ENCODE results near the gene MID2. TPM values are rescaled to one million over a fixed set of nuclear protein-coding genes. Genes with fewer than 3 reads are reported as not detected.
"Not testable (repeated sequence)": the region's sequence is repeated elsewhere in the genome, so short reads cannot be mapped to it uniquely, and the experiment has no call there.

The MID2 gene
- total and polyA plus RNA-seq, 2 donors: 1.4 to 2.0 TPM

- Histone ChIP-seq H3K27me3 (ENCODE audit: control insufficient read depth in 2 of 2, insufficient read depth in 1 of 2, low read length in 1 of 2) (no peaks in the 10 kb centered on the region), H3K9me3 (ENCODE audit: control insufficient read depth in 2 of 2, insufficient read depth in 1 of 2, low read length in 1 of 2) (no peaks in the 10 kb centered on the region), H3K4me1 (ENCODE audit: control insufficient read depth in 2 of 2, insufficient read depth in 2 of 2, low read length in 2 of 2) (no peaks in the 10 kb centered on the region), H3K4me3 (ENCODE audit: low read length in 2 of 2) (no peak overlapping the region), H3K36me3 (ENCODE audit: control insufficient read depth in 2 of 2, insufficient read depth in 2 of 2, low read length in 1 of 2) (no peaks in the 10 kb centered on the region), H3K27ac (ENCODE audit: low read depth in 1 of 2, low read length in 1 of 2) (no peak overlapping the region)
- 92% methylated on average over 3 of the region's 3 CpGs for WGBS
- no peak for DNase-seq (ENCODE audit: low read depth in 6 of 9, low spot score in 9 of 9)
Measured at GRCh38 chrX:107905366-107905765, 79.7 kb downstream of the MID2 start.

GRCh38 chrX:107924136-107924746, 98.6 kb downstream of the MID2 start:
- Histone ChIP-seq H3K9me3 (ENCODE audit: control insufficient read depth in 2 of 2, insufficient read depth in 1 of 2, low read length in 1 of 2) (no peaks in the 10 kb centered on the region), H3K27me3 (ENCODE audit: control insufficient read depth in 2 of 2, insufficient read depth in 1 of 2, low read length in 1 of 2) (no peaks in the 10 kb centered on the region), H3K4me1 (ENCODE audit: control insufficient read depth in 2 of 2, insufficient read depth in 2 of 2, low read length in 2 of 2) (no peaks in the 10 kb centered on the region), H3K4me3 (ENCODE audit: low read length in 2 of 2) (no peak overlapping the region), H3K27ac (ENCODE audit: low read depth in 1 of 2, low read length in 1 of 2) (no peak overlapping the region), H3K36me3 (ENCODE audit: control insufficient read depth in 2 of 2, insufficient read depth in 2 of 2, low read length in 1 of 2) (no peaks in the 10 kb centered on the region)
- 99% methylated on average over 7 of the region's 7 CpGs for WGBS
- DNase-seq (ENCODE audit: low read depth in 6 of 9, low spot score in 9 of 9): no peak

GRCh38 chrX:107934262-107934661, 108.6 kb downstream of the MID2 start:
- Histone ChIP-seq H3K4me1 (ENCODE audit: control insufficient read depth in 2 of 2, insufficient read depth in 2 of 2, low read length in 2 of 2) (no peaks in the 10 kb centered on the region), H3K9me3 (ENCODE audit: control insufficient read depth in 2 of 2, insufficient read depth in 1 of 2, low read length in 1 of 2) (peaks cover 0 to 3% of the 10 kb centered on the region in 2 donors), H3K36me3 (ENCODE audit: control insufficient read depth in 2 of 2, insufficient read depth in 2 of 2, low read length in 1 of 2) (no peaks in the 10 kb centered on the region), H3K27ac (ENCODE audit: low read depth in 1 of 2, low read length in 1 of 2) (no peak overlapping the region), H3K4me3 (ENCODE audit: low read length in 2 of 2) (no peak overlapping the region), H3K27me3 (ENCODE audit: control insufficient read depth in 2 of 2, insufficient read depth in 1 of 2, low read length in 1 of 2) (peaks cover 0 to 10% of the 10 kb centered on the region in 2 donors)
- no peak for DNase-seq (ENCODE audit: low read depth in 6 of 9, low spot score in 9 of 9)
- WGBS: 95% methylated on average over 1 of the region's 1 CpG

- H3K36me3 ChIP-seq (ENCODE audit: control insufficient read depth in 2 of 2, insufficient read depth in 2 of 2, low read length in 1 of 2): no peaks in the 10 kb centered on the region
- H3K4me3 ChIP-seq (ENCODE audit: low read length in 2 of 2): no peak overlapping the region
- no peak overlapping the region for H3K27ac ChIP-seq (ENCODE audit: low read depth in 1 of 2, low read length in 1 of 2)
- H3K4me1 ChIP-seq (ENCODE audit: control insufficient read depth in 2 of 2, insufficient read depth in 2 of 2, low read length in 2 of 2): no peaks in the 10 kb centered on the region
- H3K27me3 ChIP-seq (ENCODE audit: control insufficient read depth in 2 of 2, insufficient read depth in 1 of 2, low read length in 1 of 2): peaks cover 0 to 10% of the 10 kb centered on the region in 2 donors
- WGBS: 80% methylated on average over 7 of the region's 7 CpGs
- peaks cover 0 to 3% of the 10 kb centered on the region in 2 donors for H3K9me3 ChIP-seq (ENCODE audit: control insufficient read depth in 2 of 2, insufficient read depth in 1 of 2, low read length in 1 of 2)
- DNase-seq (ENCODE audit: low read depth in 6 of 9, low spot score in 9 of 9): no peak
Measured at GRCh38 chrX:107935200-107935599, 109.5 kb downstream of the MID2 start.

GRCh38 chrX:107935664-107936433, 110.2 kb downstream of the MID2 start:
- WGBS: 18% methylated on average over 48 of the region's 48 CpGs
- no peak for DNase-seq (ENCODE audit: low read depth in 6 of 9, low spot score in 9 of 9)
- Histone ChIP-seq H3K27ac (ENCODE audit: low read depth in 1 of 2, low read length in 1 of 2) (no peak overlapping the region), H3K36me3 (ENCODE audit: control insufficient read depth in 2 of 2, insufficient read depth in 2 of 2, low read length in 1 of 2) (no peaks in the 10 kb centered on the region), H3K9me3 (ENCODE audit: control insufficient read depth in 2 of 2, insufficient read depth in 1 of 2, low read length in 1 of 2) (peaks cover 0 to 3% of the 10 kb centered on the region in 2 donors), H3K27me3 (ENCODE audit: control insufficient read depth in 2 of 2, insufficient read depth in 1 of 2, low read length in 1 of 2) (peaks cover 0 to 10% of the 10 kb centered on the region in 2 donors), H3K4me3 (ENCODE audit: low read length in 2 of 2) (no peak overlapping the region), H3K4me1 (ENCODE audit: control insufficient read depth in 2 of 2, insufficient read depth in 2 of 2, low read length in 2 of 2) (no peaks in the 10 kb centered on the region)

- no peaks in the 10 kb centered on the region for H3K4me1 ChIP-seq (ENCODE audit: control insufficient read depth in 2 of 2, insufficient read depth in 2 of 2, low read length in 2 of 2)
- peaks cover 0 to 10% of the 10 kb centered on the region in 2 donors for H3K27me3 ChIP-seq (ENCODE audit: control insufficient read depth in 2 of 2, insufficient read depth in 1 of 2, low read length in 1 of 2)
- H3K36me3 ChIP-seq (ENCODE audit: control insufficient read depth in 2 of 2, insufficient read depth in 2 of 2, low read length in 1 of 2): no peaks in the 10 kb centered on the region
- H3K9me3 ChIP-seq (ENCODE audit: control insufficient read depth in 2 of 2, insufficient read depth in 1 of 2, low read length in 1 of 2): peaks cover 0 to 3% of the 10 kb centered on the region in 2 donors
- no peak overlapping the region for H3K27ac ChIP-seq (ENCODE audit: low read depth in 1 of 2, low read length in 1 of 2)
- no peak overlapping the region for H3K4me3 ChIP-seq (ENCODE audit: low read length in 2 of 2)
- DNase-seq (ENCODE audit: low read depth in 6 of 9, low spot score in 9 of 9): no peak
- WGBS: 38% methylated on average over 16 of the region's 16 CpGs
Measured at GRCh38 chrX:107936434-107936730, 110.7 kb downstream of the MID2 start.

- no peak overlapping the region for H3K27ac ChIP-seq (ENCODE audit: low read depth in 1 of 2, low read length in 1 of 2)
- 91% methylated on average over 3 of the region's 3 CpGs for WGBS
- no peak for DNase-seq (ENCODE audit: low read depth in 6 of 9, low spot score in 9 of 9)
- H3K36me3 ChIP-seq (ENCODE audit: control insufficient read depth in 2 of 2, insufficient read depth in 2 of 2, low read length in 1 of 2): no peaks in the 10 kb centered on the region
- no peak overlapping the region for H3K4me3 ChIP-seq (ENCODE audit: low read length in 2 of 2)
- peaks cover 0 to 3% of the 10 kb centered on the region in 2 donors for H3K9me3 ChIP-seq (ENCODE audit: control insufficient read depth in 2 of 2, insufficient read depth in 1 of 2, low read length in 1 of 2)
- H3K4me1 ChIP-seq (ENCODE audit: control insufficient read depth in 2 of 2, insufficient read depth in 2 of 2, low read length in 2 of 2): no peaks in the 10 kb centered on the region
- peaks cover 0 to 10% of the 10 kb centered on the region in 2 donors for H3K27me3 ChIP-seq (ENCODE audit: control insufficient read depth in 2 of 2, insufficient read depth in 1 of 2, low read length in 1 of 2)
Measured at GRCh38 chrX:107940095-107940494, 114.4 kb downstream of the MID2 start.

GRCh38 chrX:107955337-107955736, 129.7 kb downstream of the MID2 start:
- H3K36me3 ChIP-seq (ENCODE audit: control insufficient read depth in 2 of 2, insufficient read depth in 2 of 2, low read length in 1 of 2); H3K9me3 ChIP-seq (ENCODE audit: control insufficient read depth in 2 of 2, insufficient read depth in 1 of 2, low read length in 1 of 2); H3K4me3 ChIP-seq (ENCODE audit: low read length in 2 of 2); H3K4me1 ChIP-seq (ENCODE audit: control insufficient read depth in 2 of 2, insufficient read depth in 2 of 2, low read length in 2 of 2); DNase-seq (ENCODE audit: low read depth in 6 of 9, low spot score in 9 of 9); H3K27me3 ChIP-seq (ENCODE audit: control insufficient read depth in 2 of 2, insufficient read depth in 1 of 2, low read length in 1 of 2); H3K27ac ChIP-seq (ENCODE audit: low read depth in 1 of 2, low read length in 1 of 2): not testable (repeated sequence)

- no peaks in the 10 kb centered on the region for H3K4me1 ChIP-seq (ENCODE audit: control insufficient read depth in 2 of 2, insufficient read depth in 2 of 2, low read length in 2 of 2)
- no peak overlapping the region for H3K27ac ChIP-seq (ENCODE audit: low read depth in 1 of 2, low read length in 1 of 2)
- H3K36me3 ChIP-seq (ENCODE audit: control insufficient read depth in 2 of 2, insufficient read depth in 2 of 2, low read length in 1 of 2): no peaks in the 10 kb centered on the region
- H3K27me3 ChIP-seq (ENCODE audit: control insufficient read depth in 2 of 2, insufficient read depth in 1 of 2, low read length in 1 of 2): no peaks in the 10 kb centered on the region
- no peak overlapping the region for H3K4me3 ChIP-seq (ENCODE audit: low read length in 2 of 2)
- 90% methylated on average over 5 of the region's 5 CpGs for WGBS
- H3K9me3 ChIP-seq (ENCODE audit: control insufficient read depth in 2 of 2, insufficient read depth in 1 of 2, low read length in 1 of 2): no peaks in the 10 kb centered on the region
- no peak for DNase-seq (ENCODE audit: low read depth in 6 of 9, low spot score in 9 of 9)
Measured at GRCh38 chrX:107968623-107969022, 143.0 kb downstream of the MID2 start.

Data from thymus (tissue), 11 donors.